SK-N-SH (cell line): Measurements from ENCODE around the gene PNKP. TPM values are rescaled to one million over a fixed set of nuclear protein-coding genes. Genes with fewer than 3 reads are reported as not detected.

Source experiments
- CTCF ChIA-PET: fragments of 300-600, 350-600 bp; formaldehyde crosslinking; extraction: SDS; loops from one replicate; lab custom pipeline; 2021; lab: Yijun Ruan, JAX
- POLR2A ChIA-PET: fragments of 350-600 bp; sonication (Branson Sonifier 250); formaldehyde crosslinking; extraction: SDS; loops from one replicate; lab custom pipeline; 2020; ENCODE audit warnings: antibody characterized with exemption, inconsistent platforms; lab: Yijun Ruan, JAX
- DNase-seq: peaks from one replicate; pipeline ENCODE4 v3.0.0; 2012
- H2AFZ ChIP-seq: fragments of 200-600 bp; sonication (generic); 2 replicates; pipeline ENCODE4 v1.8.1; 2016; ENCODE audit warnings: antibody characterized with exemption, mild to moderate bottlenecking, low read depth
- H3F3A ChIP-seq: fragments of 200-600 bp; sonication (generic); replicated peaks from 2 replicates; pipeline ENCODE3; 2016; ENCODE audit warnings: antibody characterized with exemption, mild to moderate bottlenecking; ENCODE audit not compliant: insufficient read depth
- H3K27ac ChIP-seq, 2 experiments: fragments of 200-500 bp in 1 of 2; fragments of 200-600 bp in 1 of 2; sonication (Bioruptor generic) in 1 of 2; sonication (generic), shearing (Covaris generic) in 1 of 2; 2 replicates each; pipeline versions ENCODE4 v1.5.1 to v1.6.1; 2014 to 2016; ENCODE audit warnings: low read depth in 2 of 2, inconsistent platforms in 1 of 2, low read length in 1 of 2, mild to moderate bottlenecking in 1 of 2, mixed read lengths in 1 of 2
- H3K27me3 ChIP-seq: fragments of 200-600 bp; sonication (generic), shearing (Covaris generic); 2 replicates; pipeline ENCODE4 v1.6.1; 2016; ENCODE audit warnings: mixed run types; ENCODE audit not compliant: insufficient read depth
- H3K36me3 ChIP-seq, 2 experiments: fragments of 200-500 bp in 1 of 2; fragments of 200-600 bp in 1 of 2; sonication (Bioruptor generic) in 1 of 2; sonication (generic) in 1 of 2; replicated peaks in 1 of 2; 2 replicates each; pipeline versions ENCODE3 to v1.5.1; 2014 to 2016; ENCODE audit warnings: low read length in 1 of 2, mild to moderate bottlenecking in 1 of 2; ENCODE audit not compliant: insufficient read depth in 2 of 2, control insufficient read depth in 1 of 2
- H3K4me1 ChIP-seq, 2 experiments: fragments of 200-500 bp in 1 of 2; fragments of 200-600 bp in 1 of 2; sonication (Bioruptor generic) in 1 of 2; sonication (generic), shearing (Covaris generic) in 1 of 2; 2 replicates each; pipeline versions ENCODE4 v1.5.1 to v1.6.1; 2014 to 2016; ENCODE audit warnings: low read depth in 1 of 2, low read length in 1 of 2, mixed run types in 1 of 2; ENCODE audit not compliant: insufficient read depth in 2 of 2, control insufficient read depth in 1 of 2
- H3K4me2 ChIP-seq: fragments of 200-600 bp; sonication (generic), shearing (Covaris generic); 2 replicates; pipeline ENCODE4 v1.6.1; 2017; ENCODE audit warnings: mixed run types
- H3K4me3 ChIP-seq, 2 experiments: fragments of 200-500 bp in 1 of 2; fragments of 200-600 bp in 1 of 2; sonication (Bioruptor generic) in 1 of 2; sonication (generic), shearing (Covaris generic) in 1 of 2; 2 replicates each; pipeline versions ENCODE4 v1.5.1 to v1.8.1; 2014 to 2016; ENCODE audit warnings: low read depth in 2 of 2, inconsistent platforms in 1 of 2, low read length in 1 of 2, mild to moderate bottlenecking in 1 of 2, mixed read lengths in 1 of 2, moderate library complexity in 1 of 2
- H3K79me2 ChIP-seq: fragments of 200-600 bp; sonication (generic); 2 replicates; pipeline ENCODE4 v1.8.1; 2017; ENCODE audit warnings: mild to moderate bottlenecking; ENCODE audit not compliant: insufficient read depth
- H3K9ac ChIP-seq: fragments of 200-600 bp; sonication (generic); 2 replicates; pipeline ENCODE4 v1.6.1; 2017; ENCODE audit warnings: mixed run types
- H3K9me2 ChIP-seq: fragments of 200-600 bp; sonication (generic); 2 replicates; pipeline ENCODE4 v1.6.1; 2017; ENCODE audit warnings: mixed run types
- H3K9me3 ChIP-seq: fragments of 200-600 bp; sonication (generic); 2 replicates; pipeline ENCODE4 v1.6.1; 2017; ENCODE audit warnings: mixed run types, mild to moderate bottlenecking, moderate library complexity
- H4K20me1 ChIP-seq: fragments of 200-600 bp; sonication (generic); 2 replicates; pipeline ENCODE4 v1.6.1; 2017; ENCODE audit warnings: mild to moderate bottlenecking, mixed run types; ENCODE audit not compliant: insufficient read depth
- ELF1 ChIP-seq: IDR thresholded peaks from 2 replicates; pipeline ENCODE4 v1.4.0; 2012
- FOSL2 ChIP-seq: IDR thresholded peaks from 2 replicates; pipeline ENCODE4 v1.4.0; 2012; ENCODE audit warnings: low read depth, mild to moderate bottlenecking, moderate library complexity, borderline replicate concordance
- POLR2AphosphoS5 ChIP-seq: IDR thresholded peaks from 2 replicates; pipeline ENCODE4 v1.6.1; 2012; ENCODE audit warnings: low read depth, low read length
- RFX5 ChIP-seq: IDR thresholded peaks from 2 replicates; pipeline ENCODE4 v1.6.1; 2012; ENCODE audit warnings: mild to moderate bottlenecking, improper control_type of control experiment, low read length
- RXRA ChIP-seq: IDR thresholded peaks from 2 replicates; pipeline ENCODE4 v1.4.0; 2012; ENCODE audit warnings: low read depth, mild to moderate bottlenecking, borderline replicate concordance
- YY1 ChIP-seq: IDR thresholded peaks from 2 replicates; pipeline ENCODE4 v1.4.0; 2012; ENCODE audit warnings: low read depth, mild to moderate bottlenecking
- WGBS: methylation state at CpG from one replicate; pipeline ENCODE4 v1.1.6; 2017; ENCODE audit warnings: low lambda C conversion rate; 5-methylcytosine and 5-hydroxymethylcytosine counted together
- polyA plus RNA-seq, 3 experiments: library from polyadenylated mRNA; depleted of rRNA; stranded (reverse); fragments of >200 nt; gene quantifications; 2 replicates each; pipeline ENCODE4 v1.2.3, GENCODE V29; 2012
- TF ChIP-seq, protein P1 (sequence below): IDR thresholded peaks from 2 replicates; pipeline ENCODE4 v1.4.0; 2012; ENCODE audit warnings: low read depth
- TF ChIP-seq, protein P2 (sequence below): IDR thresholded peaks from 2 replicates; pipeline ENCODE4; 2012
- TF ChIP-seq, protein P3 (sequence below): fragments of 150-350 bp; IDR thresholded peaks from 2 replicates; pipeline ENCODE4 v1.6.1; 2016; ENCODE audit warnings: mild to moderate bottlenecking, low read depth, low read length
- TF ChIP-seq, protein P4 (sequence below): IDR thresholded peaks from 2 replicates; pipeline ENCODE4 v1.4.0; 2012; ENCODE audit warnings: low read depth, borderline replicate concordance
- TF ChIP-seq, protein P5 (sequence below): fragments of 200-600 bp; sonication (generic); IDR thresholded peaks from 2 replicates; pipeline ENCODE4 v1.6.1; 2017; ENCODE audit warnings: antibody characterized with exemption, mild to moderate bottlenecking, moderate library complexity

The PNKP gene
- polyA plus RNA-seq, 1 of the 3 experiments (the other 2 are of a cell fraction): 52.0 TPM

GRCh38 chr19:49840321-49840720, 27.1 kb downstream of the PNKP start:
- H3K36me3 ChIP-seq: peaks cover 20 to 48% of the 10 kb centered on the region in 2 experiments
- H3K9ac ChIP-seq: no peak overlapping the region
- H3K9me3 ChIP-seq: no peaks in the 10 kb centered on the region
- no peak overlapping the region; a peak in 1 of 4 replicates for H3K27ac ChIP-seq
- no peaks in the 10 kb centered on the region for H3K27me3 ChIP-seq
- H3K4me1 ChIP-seq: peaks cover 0 to 11% of the 10 kb centered on the region in 2 experiments; a peak in 1 of 4 replicates
- POLR2A ChIA-PET: no interaction called here
- H3K4me3 ChIP-seq: no peak overlapping the region
- H2AFZ ChIP-seq: no peak overlapping the region
- peaks cover 6% of the 10 kb centered on the region for H3F3A ChIP-seq
- no peak for DNase-seq
- no peaks in the 10 kb centered on the region for H3K9me2 ChIP-seq
- no peaks in the 10 kb centered on the region for H3K79me2 ChIP-seq
- CTCF ChIA-PET: interaction anchor here (1.0 kb wide), 1 partner anchor 22 kb away, joined by 3 read pairs; the partner anchor contains the start of gene MED25
- WGBS: 93% methylated on average over 11 of the region's 11 CpGs
- TF ChIP-seq, protein P1, sequence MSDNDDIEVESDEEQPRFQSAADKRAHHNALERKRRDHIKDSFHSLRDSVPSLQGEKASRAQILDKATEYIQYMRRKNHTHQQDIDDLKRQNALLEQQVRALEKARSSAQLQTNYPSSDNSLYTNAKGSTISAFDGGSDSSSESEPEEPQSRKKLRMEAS: no peak
- TF ChIP-seq, all 33 proteins: peak for 0
- no peak overlapping the region for H3K4me2 ChIP-seq
- H4K20me1 ChIP-seq: no peaks in the 10 kb centered on the region

- no peak overlapping the region for H3K9ac ChIP-seq
- TF ChIP-seq POLR2AphosphoS5: no peak
- TF ChIP-seq, protein P2, sequence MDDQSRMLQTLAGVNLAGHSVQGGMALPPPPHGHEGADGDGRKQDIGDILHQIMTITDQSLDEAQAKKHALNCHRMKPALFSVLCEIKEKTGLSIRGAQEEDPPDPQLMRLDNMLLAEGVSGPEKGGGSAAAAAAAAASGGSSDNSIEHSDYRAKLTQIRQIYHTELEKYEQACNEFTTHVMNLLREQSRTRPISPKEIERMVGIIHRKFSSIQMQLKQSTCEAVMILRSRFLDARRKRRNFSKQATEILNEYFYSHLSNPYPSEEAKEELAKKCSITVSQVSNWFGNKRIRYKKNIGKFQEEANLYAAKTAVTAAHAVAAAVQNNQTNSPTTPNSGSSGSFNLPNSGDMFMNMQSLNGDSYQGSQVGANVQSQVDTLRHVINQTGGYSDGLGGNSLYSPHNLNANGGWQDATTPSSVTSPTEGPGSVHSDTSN: no peak
- no peak for TF ChIP-seq ELF1
- TF ChIP-seq, protein P3, sequence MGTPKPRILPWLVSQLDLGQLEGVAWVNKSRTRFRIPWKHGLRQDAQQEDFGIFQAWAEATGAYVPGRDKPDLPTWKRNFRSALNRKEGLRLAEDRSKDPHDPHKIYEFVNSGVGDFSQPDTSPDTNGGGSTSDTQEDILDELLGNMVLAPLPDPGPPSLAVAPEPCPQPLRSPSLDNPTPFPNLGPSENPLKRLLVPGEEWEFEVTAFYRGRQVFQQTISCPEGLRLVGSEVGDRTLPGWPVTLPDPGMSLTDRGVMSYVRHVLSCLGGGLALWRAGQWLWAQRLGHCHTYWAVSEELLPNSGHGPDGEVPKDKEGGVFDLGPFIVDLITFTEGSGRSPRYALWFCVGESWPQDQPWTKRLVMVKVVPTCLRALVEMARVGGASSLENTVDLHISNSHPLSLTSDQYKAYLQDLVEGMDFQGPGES: no peak
- no peak for TF ChIP-seq YY1
- no peak for TF ChIP-seq RXRA
- TF ChIP-seq, protein P4, sequence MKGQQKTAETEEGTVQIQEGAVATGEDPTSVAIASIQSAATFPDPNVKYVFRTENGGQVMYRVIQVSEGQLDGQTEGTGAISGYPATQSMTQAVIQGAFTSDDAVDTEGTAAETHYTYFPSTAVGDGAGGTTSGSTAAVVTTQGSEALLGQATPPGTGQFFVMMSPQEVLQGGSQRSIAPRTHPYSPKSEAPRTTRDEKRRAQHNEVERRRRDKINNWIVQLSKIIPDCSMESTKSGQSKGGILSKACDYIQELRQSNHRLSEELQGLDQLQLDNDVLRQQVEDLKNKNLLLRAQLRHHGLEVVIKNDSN: no peak
- TF ChIP-seq, protein P5, sequence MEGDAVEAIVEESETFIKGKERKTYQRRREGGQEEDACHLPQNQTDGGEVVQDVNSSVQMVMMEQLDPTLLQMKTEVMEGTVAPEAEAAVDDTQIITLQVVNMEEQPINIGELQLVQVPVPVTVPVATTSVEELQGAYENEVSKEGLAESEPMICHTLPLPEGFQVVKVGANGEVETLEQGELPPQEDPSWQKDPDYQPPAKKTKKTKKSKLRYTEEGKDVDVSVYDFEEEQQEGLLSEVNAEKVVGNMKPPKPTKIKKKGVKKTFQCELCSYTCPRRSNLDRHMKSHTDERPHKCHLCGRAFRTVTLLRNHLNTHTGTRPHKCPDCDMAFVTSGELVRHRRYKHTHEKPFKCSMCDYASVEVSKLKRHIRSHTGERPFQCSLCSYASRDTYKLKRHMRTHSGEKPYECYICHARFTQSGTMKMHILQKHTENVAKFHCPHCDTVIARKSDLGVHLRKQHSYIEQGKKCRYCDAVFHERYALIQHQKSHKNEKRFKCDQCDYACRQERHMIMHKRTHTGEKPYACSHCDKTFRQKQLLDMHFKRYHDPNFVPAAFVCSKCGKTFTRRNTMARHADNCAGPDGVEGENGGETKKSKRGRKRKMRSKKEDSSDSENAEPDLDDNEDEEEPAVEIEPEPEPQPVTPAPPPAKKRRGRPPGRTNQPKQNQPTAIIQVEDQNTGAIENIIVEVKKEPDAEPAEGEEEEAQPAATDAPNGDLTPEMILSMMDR: no peak
- TF ChIP-seq FOSL2: no peak
- TF ChIP-seq, protein P1: no peak
- TF ChIP-seq RFX5: no peak
- peaks cover 20 to 54% of the 10 kb centered on the region in 2 experiments for H3K36me3 ChIP-seq
- ChIA-PET CTCF (interaction anchor here (0.9 to 1.0 kb wide), 2 partner anchors 11 to 22 kb away, joined by 3 to 4 read pairs; partner anchors contain the start of genes MED25 and PTOV1), POLR2A (no interaction called here)
- H3K9me2 ChIP-seq: no peaks in the 10 kb centered on the region
- 80% methylated on average over 11 of the region's 11 CpGs for WGBS
- H4K20me1 ChIP-seq: no peaks in the 10 kb centered on the region
- DNase-seq: no peak
- no peaks in the 10 kb centered on the region for H3K79me2 ChIP-seq
- H3K27ac ChIP-seq: peak overlapping the region in 1 of 2 experiments; percentile 11; a peak in 1 of 4 replicates
- no peak overlapping the region for H3K4me2 ChIP-seq
- H3K4me1 ChIP-seq: peaks cover 0 to 11% of the 10 kb centered on the region in 2 experiments; a peak in 1 of 4 replicates
- peaks cover 6% of the 10 kb centered on the region for H3F3A ChIP-seq
- no peak overlapping the region for H2AFZ ChIP-seq
- no peak overlapping the region for H3K4me3 ChIP-seq
- H3K27me3 ChIP-seq: no peaks in the 10 kb centered on the region
- no peaks in the 10 kb centered on the region for H3K9me3 ChIP-seq
Observed at GRCh38 chr19:49839713-49840112, 27.7 kb downstream of the PNKP start.
